K562 (cell line): ENCODE data around the gene CEND1. TPM values are rescaled to one million over a fixed set of nuclear protein-coding genes. Genes with fewer than 3 reads are reported as not detected.

Experiments
- BCL6 ChIP-seq: fragments of 250-450 bp; sonication (Bioruptor Pico); IDR thresholded peaks from 2 replicates; pipeline ENCODE4 v1.4.0; 2020
- FOXJ2 ChIP-seq: fragments of 200-800 bp; sonication (Bioruptor generic); IDR thresholded peaks from 2 replicates; pipeline ENCODE4 v1.6.1; 2016; ENCODE audit warnings: missing genetic modification characterization, missing compliant biosample characterization
- GTF2F1 ChIP-seq: IDR thresholded peaks from 2 replicates; pipeline ENCODE4 v1.6.1; 2011; ENCODE audit warnings: low read depth, low read length, improper control_type of control experiment
- HNRNPK ChIP-seq: fragments of 200-400 bp; formaldehyde crosslinking; IDR thresholded peaks from one replicate; pipeline ENCODE4 v1.6.1; 2018; ENCODE audit warnings: mild to moderate bottlenecking, low read depth, low read length; ENCODE audit not compliant: poor library complexity, severe bottlenecking
- MTA3 ChIP-seq: fragments of 450-650 bp; formaldehyde crosslinking; IDR thresholded peaks from 2 replicates; pipeline ENCODE4 v1.6.1; 2017; ENCODE audit warnings: mild to moderate bottlenecking, borderline replicate concordance
- NR2C1 ChIP-seq, 2 experiments: fragments of 450-650 bp; IDR thresholded peaks; 2 replicates each; pipeline ENCODE4 v1.6.1; 2017; ENCODE audit warnings: mild to moderate bottlenecking in 2 of 2, antibody characterized with exemption in 1 of 2, inconsistent platforms in 1 of 2, missing compliant biosample characterization in 1 of 2, missing genetic modification characterization in 1 of 2
- PHF21A ChIP-seq: fragments of 450-650 bp; IDR thresholded peaks from 2 replicates; pipeline ENCODE4 v1.6.1; 2017; ENCODE audit warnings: low read depth, borderline replicate concordance
- RBM14 ChIP-seq: fragments of 200-400 bp; formaldehyde crosslinking; IDR thresholded peaks from 2 replicates; pipeline ENCODE4 v1.6.1; 2018; ENCODE audit warnings: low read depth, mild to moderate bottlenecking, low read length, moderate library complexity, borderline replicate concordance; ENCODE audit not compliant: insufficient read depth
- SOX6 ChIP-seq: fragments of 450-650 bp; IDR thresholded peaks from 2 replicates; pipeline ENCODE4 v1.6.1; 2014; ENCODE audit warnings: mild to moderate bottlenecking
- TAF9B ChIP-seq: fragments of 450-650 bp; IDR thresholded peaks from 2 replicates; pipeline ENCODE4 v1.6.1; 2018; ENCODE audit warnings: mild to moderate bottlenecking; ENCODE audit not compliant: partially characterized antibody
- TAL1 ChIP-seq: fragments of 450-650 bp; IDR thresholded peaks from 2 replicates; pipeline ENCODE4 v1.6.1; 2016; ENCODE audit warnings: mild to moderate bottlenecking
- TEAD4 ChIP-seq, 2 experiments: sonication (generic) in 1 of 2; formaldehyde crosslinking in 1 of 2; IDR thresholded peaks; 2 replicates each; pipeline versions ENCODE4 v1.6.1 to v1.8.0; 2012 to 2022; ENCODE audit warnings: borderline replicate concordance in 1 of 2, inconsistent platforms in 1 of 2, low read length in 1 of 2, mild to moderate bottlenecking in 1 of 2, missing genetic modification reagents in 1 of 2
- ZFP1 ChIP-seq: fragments of 450-650 bp; formaldehyde crosslinking; IDR thresholded peaks from 2 replicates; pipeline ENCODE4 v1.4.0; 2020; ENCODE audit warnings: mild to moderate bottlenecking, mixed read lengths
- ZKSCAN3 ChIP-seq: fragments of 250-450 bp; sonication (Bioruptor Pico); IDR thresholded peaks from 2 replicates; pipeline ENCODE4 v1.4.0; 2020
- ZKSCAN8 ChIP-seq: fragments of 200-800 bp; sonication (Bioruptor generic); IDR thresholded peaks from 2 replicates; pipeline ENCODE4 v1.6.1; 2016; ENCODE audit warnings: missing genetic modification characterization, missing compliant biosample characterization
- ZNF644 ChIP-seq: fragments of 200-800 bp; sonication (Bioruptor generic); IDR thresholded peaks from 2 replicates; pipeline ENCODE4 v1.6.1; 2016; ENCODE audit warnings: low read depth, missing genetic modification characterization, missing compliant biosample characterization
- ZNF668 ChIP-seq: fragments of 250-450 bp; sonication (Bioruptor Pico); IDR thresholded peaks from 2 replicates; pipeline ENCODE4 v1.8.0; 2022; ENCODE audit warnings: mild to moderate bottlenecking, inconsistent platforms
- polyA plus RNA-seq, 8 experiments: library from polyadenylated mRNA; depleted of rRNA in 4 of 8; stranded (reverse) in 5 of 8; unstranded in 3 of 8; fragments of >200 nt; fragmentation: Nextera tagmentation in 2 of 8; fragmentation: Illumina TruSeq in 1 of 8; extraction: Ambion mirVana in 2 of 8; extraction: Trizol in 1 of 8; gene quantifications; 2 replicates each; pipeline versions ENCODE4 v1.2.1 to v1.2.3, GENCODE V29; 2011 to 2014; ENCODE audit warnings: inconsistent platforms in 1 of 8, missing spikeins in 1 of 8
- total RNA-seq, 7 experiments: library from RNA; depleted of rRNA in 6 of 7; stranded (reverse); fragments of >200 nt in 6 of 7; fragmentation: Illumina TruSeq in 2 of 7; extraction: Trizol in 2 of 7; gene quantifications; 2 replicates each; pipeline versions ENCODE4 v1.2.1 to v1.2.3, GENCODE V29; 2011 to 2021; ENCODE audit warnings: low replicate concordance in 1 of 7
- TF ChIP-seq, protein P1 (sequence below): IDR thresholded peaks from 3 replicates; pipeline ENCODE4 v1.6.1; 2011; ENCODE audit warnings: borderline replicate concordance, mild to moderate bottlenecking; ENCODE audit not compliant: insufficient read length, insufficient read depth
- TF ChIP-seq, protein P2 (sequence below): fragments of 250-450 bp; sonication (Bioruptor Pico); IDR thresholded peaks from 2 replicates; pipeline ENCODE4 v1.5.0; 2020; ENCODE audit warnings: mild to moderate bottlenecking, borderline replicate concordance
- TF ChIP-seq, protein P3 (sequence below): fragments of 450-650 bp; IDR thresholded peaks from 2 replicates; pipeline ENCODE4 v1.6.1; 2017; ENCODE audit warnings: mild to moderate bottlenecking, moderate library complexity
- TF ChIP-seq, protein P4 (sequence below): sonication (generic); formaldehyde crosslinking; IDR thresholded peaks from 2 replicates; pipeline ENCODE4 v1.8.0; 2022; ENCODE audit warnings: mild to moderate bottlenecking, missing genetic modification reagents

CEND1 gene
- total and polyA plus RNA-seq, 9 of the 15 experiments (the other 6 are each of a cell fraction or from before 2014, with no cell fraction given), result 0.13 to 0.18 (median 0.16) TPM; not detected in 6

DNA sequence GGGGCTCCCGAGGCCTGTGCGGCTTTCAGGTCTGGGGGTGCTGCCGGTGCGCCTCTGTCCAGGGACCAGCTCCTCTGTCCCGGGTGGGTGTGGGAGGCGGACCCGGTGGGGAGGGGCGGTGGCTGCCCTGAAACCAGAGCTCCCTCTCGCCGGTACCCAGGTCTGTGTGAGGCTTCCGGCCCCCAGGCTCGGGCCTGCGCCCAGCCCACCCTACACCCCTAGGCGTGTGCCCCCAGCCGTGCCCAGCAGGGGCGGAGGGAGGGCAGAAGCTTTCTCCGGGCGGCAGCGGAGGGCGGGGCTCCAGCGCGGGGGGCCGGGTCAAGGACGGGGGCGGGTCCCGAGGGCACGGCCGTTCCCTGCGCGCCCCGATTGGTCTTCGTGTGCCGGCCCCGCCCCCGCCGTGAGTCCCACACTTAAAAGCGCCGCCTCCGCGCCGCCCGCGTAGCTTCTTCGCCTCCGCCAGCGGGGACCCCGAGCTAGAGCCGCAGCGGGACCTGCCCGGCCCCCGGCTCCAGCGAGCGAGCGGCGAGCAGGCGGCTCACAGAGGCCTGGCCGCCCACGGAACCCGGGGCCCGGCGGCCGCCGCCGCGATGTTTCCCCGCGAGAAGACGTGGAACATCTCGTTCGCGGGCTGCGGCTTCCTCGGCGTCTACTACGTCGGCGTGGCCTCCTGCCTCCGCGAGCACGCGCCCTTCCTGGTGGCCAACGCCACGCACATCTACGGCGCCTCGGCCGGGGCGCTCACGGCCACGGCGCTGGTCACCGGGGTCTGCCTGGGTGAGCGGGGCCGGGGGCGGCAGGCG is 29.4 kb upstream of the CEND1 start (continued):
- TF ChIP-seq, protein P1, sequence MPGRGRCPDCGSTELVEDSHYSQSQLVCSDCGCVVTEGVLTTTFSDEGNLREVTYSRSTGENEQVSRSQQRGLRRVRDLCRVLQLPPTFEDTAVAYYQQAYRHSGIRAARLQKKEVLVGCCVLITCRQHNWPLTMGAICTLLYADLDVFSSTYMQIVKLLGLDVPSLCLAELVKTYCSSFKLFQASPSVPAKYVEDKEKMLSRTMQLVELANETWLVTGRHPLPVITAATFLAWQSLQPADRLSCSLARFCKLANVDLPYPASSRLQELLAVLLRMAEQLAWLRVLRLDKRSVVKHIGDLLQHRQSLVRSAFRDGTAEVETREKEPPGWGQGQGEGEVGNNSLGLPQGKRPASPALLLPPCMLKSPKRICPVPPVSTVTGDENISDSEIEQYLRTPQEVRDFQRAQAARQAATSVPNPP, result no peak
- TF ChIP-seq ZNF644 (tag) (no peak), TAL1 (no peak), RBM14 (no peak), SOX6 (no peak), NR2C1 (IDR thresholded peaks at IDR 0.05) (no peak), NR2C1 (tag; IDR thresholded peaks at IDR 0.05) (no peak), ZNF668 (no peak), TEAD4 (IDR thresholded peaks at IDR 0.05; ENCODE audit: low read length) (no peak), TEAD4 (CRISPR knock-in tag; IDR thresholded peaks at IDR 0.05; ENCODE audit: borderline replicate concordance) (no peak), ZFP1 (no peak), MTA3 (peak; percentile 98), HNRNPK (no peak), ZKSCAN8 (CRISPR knock-in tag) (no peak), BCL6 (CRISPR knock-in tag) (no peak), FOXJ2 (no peak), ZKSCAN3 (CRISPR knock-in tag) (no peak), PHF21A (no peak), TAF9B (no peak), GTF2F1 (peak; percentile 43; the same call in 1 of the 2 replicates)
- TF ChIP-seq, protein P2, sequence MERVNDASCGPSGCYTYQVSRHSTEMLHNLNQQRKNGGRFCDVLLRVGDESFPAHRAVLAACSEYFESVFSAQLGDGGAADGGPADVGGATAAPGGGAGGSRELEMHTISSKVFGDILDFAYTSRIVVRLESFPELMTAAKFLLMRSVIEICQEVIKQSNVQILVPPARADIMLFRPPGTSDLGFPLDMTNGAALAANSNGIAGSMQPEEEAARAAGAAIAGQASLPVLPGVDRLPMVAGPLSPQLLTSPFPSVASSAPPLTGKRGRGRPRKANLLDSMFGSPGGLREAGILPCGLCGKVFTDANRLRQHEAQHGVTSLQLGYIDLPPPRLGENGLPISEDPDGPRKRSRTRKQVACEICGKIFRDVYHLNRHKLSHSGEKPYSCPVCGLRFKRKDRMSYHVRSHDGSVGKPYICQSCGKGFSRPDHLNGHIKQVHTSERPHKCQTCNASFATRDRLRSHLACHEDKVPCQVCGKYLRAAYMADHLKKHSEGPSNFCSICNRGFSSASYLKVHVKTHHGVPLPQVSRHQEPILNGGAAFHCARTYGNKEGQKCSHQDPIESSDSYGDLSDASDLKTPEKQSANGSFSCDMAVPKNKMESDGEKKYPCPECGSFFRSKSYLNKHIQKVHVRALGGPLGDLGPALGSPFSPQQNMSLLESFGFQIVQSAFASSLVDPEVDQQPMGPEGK (CRISPR knock-in tag), result no peak
- TF ChIP-seq, protein P3, sequence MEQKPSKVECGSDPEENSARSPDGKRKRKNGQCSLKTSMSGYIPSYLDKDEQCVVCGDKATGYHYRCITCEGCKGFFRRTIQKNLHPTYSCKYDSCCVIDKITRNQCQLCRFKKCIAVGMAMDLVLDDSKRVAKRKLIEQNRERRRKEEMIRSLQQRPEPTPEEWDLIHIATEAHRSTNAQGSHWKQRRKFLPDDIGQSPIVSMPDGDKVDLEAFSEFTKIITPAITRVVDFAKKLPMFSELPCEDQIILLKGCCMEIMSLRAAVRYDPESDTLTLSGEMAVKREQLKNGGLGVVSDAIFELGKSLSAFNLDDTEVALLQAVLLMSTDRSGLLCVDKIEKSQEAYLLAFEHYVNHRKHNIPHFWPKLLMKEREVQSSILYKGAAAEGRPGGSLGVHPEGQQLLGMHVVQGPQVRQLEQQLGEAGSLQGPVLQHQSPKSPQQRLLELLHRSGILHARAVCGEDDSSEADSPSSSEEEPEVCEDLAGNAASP, result no peak
- TF ChIP-seq, protein P4, sequence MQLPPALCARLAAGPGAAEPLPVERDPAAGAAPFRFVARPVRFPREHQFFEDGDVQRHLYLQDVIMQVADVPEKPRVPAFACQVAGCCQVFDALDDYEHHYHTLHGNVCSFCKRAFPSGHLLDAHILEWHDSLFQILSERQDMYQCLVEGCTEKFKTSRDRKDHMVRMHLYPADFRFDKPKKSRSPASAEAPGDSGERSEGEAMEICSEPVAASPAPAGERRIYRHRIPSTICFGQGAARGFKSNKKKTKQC (CRISPR knock-in tag), result no peak
